Activated CD4-positive, alpha-beta T cell treated with anti-CD3 and anti-CD28 coated beads, Interleukin-2, amount 50 U/mL, for 4 hours (primary cell): Measurements from ENCODE around the gene PDE4B.

Experiments used
- DNase-seq, 2 experiments: peaks; one replicate each; pipeline ENCODE4 v3.0.0-alpha.2; 2020

PDE4B gene

GRCh38 chr1:66348776-66349175 lies 556.1 kb downstream of the PDE4B start:
- DNase-seq, result no peak

DNA sequence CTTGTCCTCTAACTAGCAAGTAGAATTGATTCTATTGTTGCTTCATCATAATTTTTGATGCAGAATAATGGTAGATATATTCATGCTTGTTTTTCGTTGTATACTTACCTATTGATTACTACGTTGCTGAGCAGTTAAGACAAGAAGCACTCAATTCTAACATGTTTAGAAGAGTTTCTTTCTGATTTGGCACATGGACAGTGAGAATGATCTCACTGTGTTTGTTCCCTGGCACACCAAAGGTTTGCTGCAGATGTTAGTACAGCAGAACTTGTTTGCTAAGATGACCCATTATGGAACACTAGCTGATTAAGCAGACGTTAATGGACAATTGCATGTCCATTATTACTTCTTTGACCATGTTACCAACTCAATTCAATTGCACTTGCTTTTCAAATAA lies 556.5 kb downstream of the PDE4B start:
- no peak for DNase-seq

DNA sequence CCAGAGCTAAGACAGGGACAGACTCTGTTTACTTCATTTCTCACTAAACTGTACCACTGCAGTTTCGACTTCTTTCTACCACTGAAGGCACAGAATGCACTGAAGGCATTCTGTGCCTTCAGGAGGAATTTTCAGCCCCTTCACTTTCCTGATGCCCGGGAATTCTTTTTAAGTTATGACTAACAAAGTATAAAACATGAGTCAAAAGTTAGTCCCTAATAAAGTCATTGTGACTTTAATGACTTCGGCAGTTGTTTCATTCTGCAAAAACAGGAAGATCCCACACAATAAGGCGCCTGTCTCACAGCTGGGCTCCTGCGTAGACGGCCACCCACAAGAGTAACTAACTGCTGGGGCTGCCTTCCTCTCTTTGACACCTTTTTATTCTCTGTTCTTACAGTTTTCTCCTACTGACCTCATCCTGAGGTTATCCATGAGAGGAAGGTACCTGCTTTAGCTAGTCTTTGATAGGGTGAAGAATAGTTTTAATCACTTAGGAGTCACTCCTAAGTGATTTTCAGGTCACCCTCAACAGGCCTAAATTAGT lies 557.4 kb downstream of the PDE4B start:
- peak in 1 of 2 experiments; percentile 40 for DNase-seq

GRCh38 chr1:66351478-66351877 lies 558.8 kb downstream of the PDE4B start:
- DNase-seq, result no peak

DNA sequence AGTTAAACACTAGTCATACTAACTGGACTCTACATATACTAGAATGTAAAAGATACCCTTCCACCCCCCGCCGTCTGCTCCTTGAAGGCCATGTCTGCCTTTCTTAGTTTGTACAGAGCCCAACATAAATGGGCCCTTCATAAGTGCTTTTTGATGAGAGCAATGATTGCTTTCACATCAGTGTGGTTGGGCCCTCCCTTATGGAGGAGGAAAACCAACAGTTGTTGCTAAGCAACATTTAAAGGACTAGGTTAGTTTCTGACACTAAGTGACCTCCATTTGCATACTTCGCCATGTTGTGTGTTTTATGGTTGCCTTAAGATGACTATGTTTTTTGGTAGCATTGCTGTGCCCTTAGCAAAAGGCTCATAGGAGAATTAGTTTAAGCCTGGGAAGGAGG lies 559.2 kb downstream of the PDE4B start:
- DNase-seq, result no peak

DNA sequence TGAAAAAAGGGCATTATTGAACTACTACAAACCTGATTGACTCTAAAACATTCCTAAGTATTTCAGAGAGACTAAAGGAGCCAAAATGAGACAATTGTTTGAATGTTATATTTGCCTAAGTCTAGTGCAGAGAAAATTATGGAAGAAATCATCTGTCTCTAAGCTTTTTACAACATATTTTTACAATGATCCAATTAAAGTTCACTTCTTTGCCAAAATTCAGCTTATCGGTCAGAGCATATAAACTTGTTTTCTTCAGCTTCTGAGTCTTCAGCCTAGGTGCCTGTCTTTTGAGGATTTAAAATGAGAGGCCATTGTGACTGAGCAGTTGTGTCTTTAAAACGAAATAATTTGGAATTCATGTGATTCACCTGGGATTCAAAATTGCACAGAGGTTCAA lies 560.1 kb downstream of the PDE4B start:
- no peak for DNase-seq

- no peak for DNase-seq
Measured at GRCh38 chr1:66353257-66353656, 560.6 kb downstream of the PDE4B start.

- DNase-seq, result no peak
Measured at GRCh38 chr1:66354311-66355201, 561.9 kb downstream of the PDE4B start.

GRCh38 chr1:66355756-66356155 lies 563.1 kb downstream of the PDE4B start:
- DNase-seq, result no peak

DNA sequence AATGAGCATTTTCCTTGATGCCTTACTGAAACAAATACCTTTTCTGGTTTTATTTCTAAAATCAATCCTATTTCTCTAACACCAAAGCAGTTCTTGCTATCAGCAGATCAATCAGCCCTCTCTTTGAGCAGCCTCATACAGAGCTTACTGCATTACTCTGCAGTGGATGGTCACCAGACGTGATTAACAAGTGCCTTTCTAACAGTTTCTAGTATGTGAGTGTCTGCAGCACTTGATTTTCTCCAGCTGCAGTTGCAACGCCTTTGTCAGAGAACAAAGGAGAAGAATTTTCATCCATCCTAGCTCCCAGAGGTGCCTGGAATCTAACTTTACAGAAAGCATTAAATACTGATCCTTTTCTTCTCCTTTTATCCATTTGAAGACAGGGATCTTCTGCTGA lies 563.9 kb downstream of the PDE4B start:
- DNase-seq, result no peak

GRCh38 chr1:66357021-66357420 lies 564.3 kb downstream of the PDE4B start:
- DNase-seq, result no peak

GRCh38 chr1:66357478-66358197 lies 564.9 kb downstream of the PDE4B start:
- DNase-seq, result no peak

GRCh38 chr1:66359269-66359668 lies 566.6 kb downstream of the PDE4B start:
- no peak for DNase-seq

DNA sequence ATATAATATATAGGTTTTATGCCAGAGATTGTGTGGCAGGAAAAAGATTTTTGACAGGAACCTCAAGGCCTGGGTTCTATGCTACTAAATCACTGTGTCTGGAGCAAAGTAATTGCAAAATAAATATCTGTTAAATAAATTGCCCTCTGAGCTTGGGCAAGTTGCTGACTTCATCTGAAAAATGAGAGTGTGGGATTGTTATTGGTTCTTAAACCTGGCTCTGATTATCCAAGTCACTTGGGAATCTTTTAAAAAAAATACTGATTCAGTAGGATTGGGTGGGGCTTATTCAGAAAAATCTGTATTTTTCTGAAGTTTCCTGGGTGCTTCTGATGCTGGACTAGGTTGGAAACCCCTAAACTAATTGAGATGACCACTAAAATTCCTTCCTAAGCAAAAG lies 567.1 kb downstream of the PDE4B start:
- no peak for DNase-seq

GRCh38 chr1:66360285-66360724 lies 567.6 kb downstream of the PDE4B start:
- no peak for DNase-seq

- DNase-seq, result no peak
Measured at GRCh38 chr1:66364578-66365391, 572.1 kb downstream of the PDE4B start.

- no peak for DNase-seq
Measured at GRCh38 chr1:66365635-66366034, 572.9 kb downstream of the PDE4B start.

DNA sequence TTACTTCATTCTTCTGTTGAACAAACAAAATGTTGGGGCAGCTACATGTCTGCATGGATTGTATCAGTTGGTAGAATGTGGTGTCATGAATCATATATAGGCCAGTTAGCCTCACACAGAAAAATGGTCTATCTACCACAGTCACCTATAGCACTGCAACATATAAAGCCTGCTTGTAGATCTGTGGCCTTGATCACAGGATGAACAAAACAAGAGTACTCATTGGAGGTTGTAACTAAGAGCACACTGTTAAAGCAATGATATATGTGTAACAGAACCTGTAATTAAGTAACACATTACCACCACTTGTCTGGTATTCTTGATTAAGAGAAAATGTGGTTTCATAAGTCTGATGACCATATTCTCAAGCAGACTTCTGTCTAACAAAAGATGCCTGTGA lies 573.9 kb downstream of the PDE4B start:
- no peak for DNase-seq

DNA sequence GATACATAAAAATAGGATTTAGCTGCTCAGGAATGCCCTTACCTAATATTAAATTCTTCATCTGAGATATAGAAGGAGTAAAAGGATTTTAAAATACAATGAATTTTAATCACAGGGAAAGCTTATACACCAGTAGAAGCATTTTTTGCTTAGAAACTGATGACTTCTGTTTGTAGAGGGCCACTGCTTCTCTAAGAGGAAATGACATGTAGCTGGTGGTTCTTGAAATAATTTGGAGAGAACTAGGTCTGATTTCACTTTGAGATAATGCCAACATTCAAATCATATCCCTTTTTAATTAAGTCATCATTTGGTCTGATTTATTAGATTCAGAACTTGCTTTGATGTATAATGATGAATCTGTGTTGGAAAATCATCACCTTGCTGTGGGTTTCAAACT lies 574.7 kb downstream of the PDE4B start:
- DNase-seq, result no peak

- no peak for DNase-seq
Measured at GRCh38 chr1:66368261-66368660, 575.6 kb downstream of the PDE4B start.

DNA sequence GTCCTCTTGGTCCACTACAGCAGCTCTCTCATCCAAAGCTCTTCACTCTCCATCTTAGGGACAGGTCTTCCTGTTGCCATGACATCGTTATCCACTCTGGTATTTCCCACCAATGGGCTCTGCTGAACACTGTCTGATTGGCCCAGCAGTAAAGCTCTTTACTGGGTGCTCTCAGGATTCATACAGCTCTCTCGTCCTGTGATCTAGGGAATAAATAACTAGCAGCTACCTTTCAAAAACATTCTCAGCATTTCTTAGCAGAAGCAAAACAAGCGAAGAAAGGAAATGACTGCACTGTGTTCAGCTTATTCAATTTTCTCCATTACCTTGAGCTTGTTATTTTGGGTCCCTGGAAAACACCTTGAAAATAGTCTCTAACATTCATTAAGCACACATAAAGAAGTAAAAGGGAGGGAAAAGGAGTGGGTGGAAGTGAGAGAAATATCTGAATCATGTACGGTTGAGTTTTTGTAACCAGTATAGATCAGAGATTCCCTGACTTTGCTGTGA lies 577.8 kb downstream of the PDE4B start:
- no peak for DNase-seq

DNA sequence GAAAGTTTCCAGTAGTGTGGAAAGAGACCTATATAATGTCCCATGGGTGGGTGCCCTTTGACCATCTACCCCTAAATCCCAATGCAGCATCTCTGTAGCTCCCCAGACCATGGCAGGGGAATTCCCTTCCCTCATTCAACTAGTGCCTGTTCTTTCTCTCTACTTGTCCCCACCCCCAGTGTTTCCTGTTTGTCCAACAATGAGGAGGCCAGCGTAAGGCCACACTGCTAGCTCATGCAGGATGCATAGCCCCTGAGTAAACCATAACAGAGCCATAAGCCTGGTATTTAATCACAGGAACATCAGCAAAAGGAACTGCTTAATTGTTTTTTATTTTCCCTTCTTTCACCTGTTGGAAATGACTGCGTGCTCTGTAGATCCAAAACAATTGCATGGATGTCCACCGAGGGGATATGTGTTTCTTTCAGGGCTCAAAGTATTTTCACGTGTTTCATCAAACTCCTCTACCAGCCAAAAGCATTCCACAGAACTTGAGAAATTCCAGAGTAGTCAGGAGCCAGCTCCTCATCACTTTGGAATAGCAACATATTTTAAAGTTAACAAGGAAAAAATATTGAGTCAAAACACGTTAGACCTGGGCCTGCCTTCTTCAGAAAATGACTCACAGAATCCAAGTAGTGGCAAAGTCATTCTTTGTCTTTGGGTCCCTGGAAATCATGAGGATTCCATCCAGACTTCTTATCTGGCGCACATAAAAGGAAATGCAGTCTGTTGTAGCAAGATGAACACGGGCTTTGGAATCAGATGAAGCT lies 578.7 kb downstream of the PDE4B start:
- no peak for DNase-seq
